ENCODE data around the gene CCL17.
"Not testable (repeated sequence)": the region's sequence is repeated elsewhere in the genome, so short reads cannot be mapped to it uniquely, and the experiment has no call there.

CCL17 gene

DNA sequence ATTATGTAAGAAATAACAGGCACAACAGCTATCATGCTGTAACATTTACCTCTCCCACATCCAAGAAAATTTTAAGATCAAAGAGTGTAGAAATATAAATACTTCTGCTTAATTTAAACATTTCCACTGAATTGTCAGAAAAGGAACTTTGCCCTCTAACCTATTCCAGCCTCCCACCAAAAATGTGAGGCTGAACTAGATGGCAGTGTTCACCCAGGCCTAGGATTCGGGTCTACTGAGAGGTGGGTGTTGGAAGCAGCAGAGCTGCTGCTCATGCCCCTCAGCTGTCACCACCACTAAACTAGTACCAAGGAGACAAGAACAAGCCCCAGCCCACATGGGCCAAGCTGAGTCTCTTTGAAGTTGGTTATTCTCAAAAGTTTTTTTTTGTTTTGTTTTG is 31.3 kb downstream of the CCL17 start:
- DNase-seq, result no peak

DNA sequence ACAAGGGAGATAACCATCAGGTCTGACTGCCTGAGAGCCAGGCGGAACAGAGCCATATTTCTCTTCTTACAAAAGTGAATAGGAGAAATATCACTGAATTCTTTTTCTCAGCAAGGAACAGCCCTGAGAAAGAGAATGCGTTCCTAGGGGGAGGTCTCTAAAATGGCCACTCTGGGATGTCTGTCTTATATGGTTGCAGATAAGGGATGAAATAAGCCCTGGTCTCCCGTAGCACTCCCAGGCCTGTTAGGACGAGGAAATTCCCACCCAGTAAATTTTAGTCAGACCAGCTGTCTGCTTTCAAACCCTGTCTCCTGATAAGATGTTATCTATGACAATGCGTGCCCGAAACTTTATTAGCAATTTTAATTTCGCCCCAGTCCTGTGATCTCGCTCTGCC is 35.4 kb downstream of the CCL17 start:
- not testable (repeated sequence) for DNase-seq

DNA sequence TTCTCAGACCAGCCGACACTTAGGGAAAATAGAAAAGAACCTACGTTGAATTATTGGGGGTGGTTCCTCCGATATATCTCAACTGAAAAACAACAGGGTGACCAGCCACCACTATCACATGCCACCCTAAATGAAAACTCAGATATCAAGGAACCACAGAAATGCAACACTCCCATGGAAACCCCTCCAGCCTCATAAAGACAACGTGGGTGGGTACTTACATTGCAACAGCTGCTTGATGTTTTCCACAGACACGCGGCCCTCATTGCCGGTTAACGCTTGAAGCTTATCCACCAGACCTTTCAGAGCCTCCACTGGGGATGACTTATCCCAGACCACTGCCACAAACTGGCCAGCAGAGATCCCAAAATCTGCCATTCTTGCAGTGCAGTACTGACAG is 36.0 kb downstream of the CCL17 start:
- DNase-seq, result not testable (repeated sequence)

DNA sequence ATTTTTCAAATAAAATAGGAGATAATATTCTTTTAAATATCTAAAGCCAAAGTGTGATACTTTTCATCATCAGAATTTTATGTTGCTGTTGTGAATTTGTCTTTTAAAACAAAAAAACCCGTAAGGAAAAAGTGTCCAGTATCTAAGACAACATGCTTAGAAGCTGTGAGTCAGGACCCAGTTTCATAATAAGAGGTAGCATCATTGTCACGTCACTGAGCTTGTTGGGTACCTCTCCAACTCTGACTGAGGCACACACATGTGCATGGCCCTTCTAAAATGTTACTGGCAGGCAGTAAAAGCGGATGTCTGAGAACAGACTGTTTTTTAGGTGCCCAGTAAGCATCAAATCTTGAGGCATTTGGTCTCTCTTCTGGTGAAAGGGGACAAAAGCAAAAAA is 40.1 kb downstream of the CCL17 start:
- DNase-seq, result no peak

DNA sequence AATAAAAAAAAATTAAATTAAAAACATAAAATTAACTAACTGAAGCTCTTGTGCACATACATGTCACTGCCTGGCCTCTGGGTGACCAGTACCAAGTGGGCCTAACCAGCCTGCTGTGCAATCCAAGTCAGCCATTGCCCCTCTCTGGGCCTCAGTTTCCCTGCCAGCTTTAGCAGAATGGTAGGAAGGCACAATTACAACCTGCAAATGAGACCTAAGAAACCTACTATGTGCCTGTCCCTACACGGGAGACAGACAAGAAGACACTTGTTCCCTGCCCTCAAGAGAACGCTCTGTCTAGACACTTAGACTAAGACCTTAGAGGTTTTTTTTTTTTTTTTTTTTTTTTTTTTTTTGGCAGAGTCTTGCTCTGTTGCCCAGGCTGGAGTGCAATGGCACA is 40.9 kb downstream of the CCL17 start:
- no peak for DNase-seq

DNA sequence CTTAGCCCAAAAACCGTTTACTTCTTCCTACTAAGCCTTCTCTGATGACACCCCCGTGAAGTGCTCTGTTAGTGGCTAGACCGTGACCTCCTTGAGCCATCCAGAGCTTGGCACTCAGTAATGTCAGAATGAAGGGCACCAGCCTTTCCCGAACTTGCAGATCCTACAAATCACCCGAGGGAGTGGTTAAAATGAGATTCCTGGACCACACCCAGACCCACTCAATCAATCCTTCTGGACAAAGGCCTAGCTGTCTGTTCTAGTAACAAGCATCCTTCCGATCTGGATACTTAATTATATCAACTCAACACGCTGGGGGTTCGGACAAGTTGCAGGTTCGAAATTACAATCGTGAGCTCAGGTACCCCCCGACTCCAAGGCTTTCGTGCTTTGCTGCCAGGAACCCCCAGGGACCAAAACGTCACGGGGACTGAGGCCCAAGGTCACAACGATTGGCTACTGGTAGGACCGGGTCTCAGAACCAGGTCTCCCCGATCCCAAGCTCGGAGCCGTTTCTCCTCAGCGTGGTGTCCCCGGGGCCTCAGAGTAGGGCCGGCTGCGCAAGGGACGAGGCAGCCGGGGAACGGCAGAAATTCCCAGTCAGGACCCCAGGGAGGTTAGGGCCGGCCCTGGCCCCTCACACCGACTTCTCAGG is 42.1 kb downstream of the CCL17 start:
- peak; percentile 18 to 29 for DNase-seq

DNA sequence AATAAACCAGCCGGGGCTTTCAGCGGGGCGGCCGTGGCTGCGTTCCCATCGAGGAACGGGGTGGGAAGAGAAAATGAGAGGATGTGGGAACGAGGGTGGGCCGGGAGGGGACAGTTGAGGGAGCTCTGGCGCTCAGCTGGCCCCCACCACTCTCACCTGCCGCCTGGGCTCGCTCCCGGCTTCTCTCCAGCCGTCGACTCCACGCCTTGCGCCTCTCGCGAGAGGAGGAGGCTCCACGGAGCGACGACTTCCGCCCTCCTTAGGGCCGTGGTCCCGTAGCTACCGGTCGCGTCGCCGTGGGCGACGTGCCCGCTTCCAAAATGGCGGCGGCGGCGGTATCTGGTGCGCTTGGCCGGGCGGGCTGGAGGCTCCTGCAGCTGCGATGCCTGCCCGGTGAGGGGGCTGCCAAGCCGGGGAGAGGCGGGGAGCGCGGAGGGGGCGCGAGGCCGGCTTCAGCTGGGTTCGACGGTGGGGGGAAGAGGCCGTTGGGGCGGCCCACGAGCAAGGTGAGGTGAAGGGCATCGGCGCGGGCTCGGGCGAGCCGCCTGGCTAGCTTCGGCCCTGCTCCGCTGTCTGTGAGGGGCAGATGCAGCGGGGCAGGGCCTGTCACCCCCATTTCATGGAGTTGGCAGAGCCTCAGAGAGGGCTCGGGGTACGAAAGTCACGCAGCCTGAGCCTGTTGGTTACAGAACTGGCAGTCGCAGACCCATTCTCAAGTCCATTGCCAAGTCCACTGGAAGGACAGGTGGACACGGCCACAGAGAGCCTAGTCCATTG is 42.8 kb downstream of the CCL17 start, which contains the start of the genes CIAPIN1 and COQ9:
Gene CIAPIN1, minus strand, starts transcription at position 200 of the 777 bp plus-strand sequence. CDS start 6,457 bp downstream, outside the sequence.
Gene COQ9, plus strand, starts transcription at position 294 of the 777 bp plus-strand sequence. Its CDS starts 27 bp downstream, at position 321.
- DNase-seq, result peak; percentile 93 to 94

DNA sequence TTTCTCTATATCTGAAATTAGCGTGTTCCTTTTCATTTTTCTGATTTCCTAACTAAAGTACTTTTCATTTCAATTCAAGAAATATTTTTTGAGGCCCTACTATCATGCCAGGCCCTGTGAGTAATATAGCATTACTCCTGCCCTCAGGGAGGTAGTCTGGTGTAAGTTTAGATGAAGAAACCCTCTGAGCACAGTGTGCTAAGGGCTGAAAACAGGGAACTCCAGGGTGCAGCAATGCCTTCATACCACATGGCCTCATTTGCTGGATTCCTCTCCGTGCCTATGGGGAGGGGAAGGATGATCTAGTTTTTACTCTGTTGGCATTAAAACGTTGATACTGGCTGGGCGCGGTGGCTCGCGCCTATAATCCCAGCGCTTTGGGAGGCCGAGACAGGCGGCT is 47.5 kb downstream of the CCL17 start:
- no peak for DNase-seq

DNA sequence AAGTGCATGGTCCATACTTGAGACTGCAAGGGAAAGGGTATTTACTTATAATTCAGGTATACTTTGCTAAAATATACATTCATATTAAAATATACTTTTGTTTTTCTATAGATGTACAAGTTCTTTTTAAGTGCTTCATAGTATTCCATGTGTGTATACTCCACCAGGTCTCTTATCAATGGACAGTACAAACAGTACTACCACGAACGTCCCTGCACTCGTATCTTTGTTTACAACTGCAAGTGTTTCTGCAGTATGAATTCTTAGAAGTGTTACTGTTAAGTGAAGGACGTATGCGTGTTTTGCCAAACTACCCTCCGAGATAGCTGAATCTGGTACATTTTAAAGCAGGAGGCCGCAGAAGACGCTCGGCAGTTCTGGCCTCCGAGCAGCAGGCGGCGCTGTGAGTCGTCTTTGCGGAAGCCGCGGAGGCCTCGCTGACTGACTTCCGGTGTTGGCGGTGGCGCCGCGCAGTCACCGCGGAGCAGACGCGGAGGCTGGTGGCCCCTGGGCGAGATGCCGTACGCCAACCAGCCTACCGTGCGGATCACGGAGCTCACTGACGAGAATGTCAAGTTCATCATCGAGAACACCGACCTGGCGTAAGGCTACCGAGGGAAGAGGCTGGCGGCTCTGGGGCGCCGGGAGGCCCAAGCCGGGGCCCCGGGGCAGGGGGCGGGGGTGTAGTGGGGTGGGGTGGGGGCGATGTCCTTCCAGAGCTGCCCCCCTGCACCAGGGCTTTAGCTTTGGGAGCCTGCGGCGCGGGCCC is 57.8 kb downstream of the CCL17 start, which contains the start of gene POLR2C:
Gene POLR2C, plus strand, starts transcription at position 471 of the 769 bp plus-strand sequence. Its CDS starts 46 bp downstream, at position 517.
- peak; percentile 89 to 94 for DNase-seq

DNA sequence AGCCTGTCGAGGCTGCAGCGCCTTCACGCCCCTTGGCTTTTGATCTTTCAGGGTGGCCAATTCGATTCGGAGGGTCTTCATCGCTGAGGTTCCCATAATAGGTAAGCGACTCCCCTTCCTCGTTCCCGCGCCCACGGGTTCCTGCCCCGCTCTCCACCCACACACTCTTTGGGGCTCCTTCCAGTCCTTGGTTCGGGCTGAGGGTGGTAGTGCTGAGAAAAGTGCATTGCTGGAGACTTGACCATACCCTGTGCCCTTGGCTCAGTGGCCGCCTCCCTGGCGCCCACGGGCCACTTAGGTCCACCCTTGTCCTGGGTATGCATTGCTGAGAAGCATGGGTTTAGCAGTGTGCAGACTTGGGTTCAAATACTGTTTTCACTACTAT is 58.4 kb downstream of the CCL17 start:
- DNase-seq, result no peak

DNA sequence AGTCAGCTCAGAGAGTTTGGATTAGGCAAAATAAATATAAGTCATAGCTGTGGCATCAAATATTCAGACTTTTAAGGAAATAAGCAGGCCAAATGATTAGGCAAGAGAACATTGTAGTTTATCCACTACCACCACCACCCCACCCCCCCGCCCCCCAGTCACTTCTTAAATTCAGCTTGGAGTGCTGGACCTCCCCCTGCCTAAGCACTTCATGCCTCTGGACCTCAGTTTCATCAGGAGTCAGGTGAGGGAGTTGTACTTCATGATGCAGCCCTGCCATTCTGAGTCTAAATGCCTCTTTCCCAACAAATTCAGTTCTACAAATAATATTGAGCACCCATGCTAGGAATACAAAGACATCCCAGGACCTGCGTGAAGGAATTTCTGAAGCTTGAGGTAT is 60.0 kb downstream of the CCL17 start:
- no peak for DNase-seq

Measured in CD4-positive, alpha-beta T cell treated with Interferon alpha-2 for 1 hour (primary cell).